Calu3 (cell line): Measurements from ENCODE around the gene CHD9. TPM values are rescaled to one million over a fixed set of nuclear protein-coding genes. Genes with fewer than 3 reads are reported as not detected.

Experiments used
- BruUV-seq: library from RNA; stranded (reverse); fragments of 400-500 nt; replicated peaks from 2 replicates; lab custom pipeline; 2021; lab: Mats Ljungman, UMichigan
- CTCF ChIA-PET: fragments of 300-600 bp; sonication (Branson Sonifier 250); formaldehyde crosslinking; loops from one replicate; lab custom pipeline; 2022; ENCODE audit warnings: antibody characterized with exemption; lab: Charles Lee
- DNase-seq: peaks from one replicate; pipeline ENCODE4 v3.0.0; 2022
- H3K27ac Mint-ChIP-seq: one replicate; pipeline ENCODE4 v1.8.0; 2022; ENCODE audit warnings: mixed read lengths; ENCODE audit not compliant: unreplicated experiment
- H3K27me3 Mint-ChIP-seq: one replicate; pipeline ENCODE4 v1.8.0; 2022; ENCODE audit warnings: mixed read lengths; ENCODE audit not compliant: unreplicated experiment
- H3K36me3 Mint-ChIP-seq: one replicate; pipeline ENCODE4 v1.8.0; 2022; ENCODE audit warnings: mild to moderate bottlenecking, moderate library complexity, mixed read lengths; ENCODE audit not compliant: insufficient read depth, unreplicated experiment
- H3K4me1 Mint-ChIP-seq: one replicate; pipeline ENCODE4 v1.8.0; 2022; ENCODE audit warnings: mild to moderate bottlenecking, low read depth, mixed read lengths; ENCODE audit not compliant: unreplicated experiment
- H3K4me3 Mint-ChIP-seq: one replicate; pipeline ENCODE4 v1.8.0; 2022; ENCODE audit warnings: mild to moderate bottlenecking, low read depth, moderate library complexity, mixed read lengths; ENCODE audit not compliant: unreplicated experiment
- H3K9me3 Mint-ChIP-seq: one replicate; pipeline ENCODE4 v1.8.0; 2022; ENCODE audit warnings: low read depth, mixed read lengths; ENCODE audit not compliant: unreplicated experiment
- CTCF ChIP-seq: fragments of 200-600 bp; IDR thresholded peaks from one replicate; pipeline ENCODE4 v1.8.0; 2022; ENCODE audit warnings: antibody characterized with exemption; ENCODE audit not compliant: unreplicated experiment
- intact Hi-C: fragments of 100-400 bp; cut with micrococcal nuclease; formaldehyde crosslinking; loops from one replicate; pipeline ENCODE4 v1.10.0; 2022; ENCODE audit not compliant: unreplicated experiment
- total RNA-seq: library from RNA; stranded (reverse); gene quantifications from 2 replicates; pipeline ENCODE4 v1.2.3, GENCODE V29; 2022

Gene CHD9
- total RNA-seq, 1 experiment from 2014 or later = 69.5 TPM

- CTCF ChIA-PET = interaction anchor here (1.1 kb wide), 1 partner anchor 11 kb away, joined by 3 read pairs; the partner anchor contains the start of gene CHD9
- no peaks in the 10 kb centered on the region for H3K27me3 Mint-ChIP-seq
Observed at GRCh38 chr16:53065461-53066061, 10.8 kb downstream of the CHD9 start.

GRCh38 chr16:53067675-53068074 is 12.9 kb downstream of the CHD9 start:
- no peaks in the 10 kb centered on the region for H3K9me3 Mint-ChIP-seq
- peaks cover 5% of the 10 kb centered on the region for H3K36me3 Mint-ChIP-seq
- intact Hi-C loops = no loop called here
- H3K27ac Mint-ChIP-seq = no peak overlapping the region
- H3K4me1 Mint-ChIP-seq = no peaks in the 10 kb centered on the region
- no peaks in the 10 kb centered on the region for H3K27me3 Mint-ChIP-seq
- no peak for TF ChIP-seq CTCF
- no TSS peak for BruUV-seq
- no peak for DNase-seq
- CTCF ChIA-PET = no interaction called here
- no peak overlapping the region for H3K4me3 Mint-ChIP-seq

More at GRCh38 chr16:53065461-53066061, 10.8 kb downstream of the CHD9 start:
- no peak for DNase-seq
- no peaks in the 10 kb centered on the region for H3K36me3 Mint-ChIP-seq
- intact Hi-C loops = no loop called here
- no peak for TF ChIP-seq CTCF
- no TSS peak for BruUV-seq
- peaks cover 13% of the 10 kb centered on the region for H3K4me1 Mint-ChIP-seq
- H3K4me3 Mint-ChIP-seq = no peak overlapping the region
- H3K9me3 Mint-ChIP-seq = no peaks in the 10 kb centered on the region
- no peak overlapping the region for H3K27ac Mint-ChIP-seq

GRCh38 chr16:53068423-53068833 is 13.6 kb downstream of the CHD9 start:
- peaks cover 6% of the 10 kb centered on the region for H3K36me3 Mint-ChIP-seq
- H3K4me1 Mint-ChIP-seq = no peaks in the 10 kb centered on the region
- H3K9me3 Mint-ChIP-seq = no peaks in the 10 kb centered on the region
- DNase-seq = no peak
- H3K27me3 Mint-ChIP-seq = no peaks in the 10 kb centered on the region
- no peak overlapping the region for H3K27ac Mint-ChIP-seq
- no peak for TF ChIP-seq CTCF
- intact Hi-C loops = no loop called here
- CTCF ChIA-PET = no interaction called here
- H3K4me3 Mint-ChIP-seq = no peak overlapping the region
- BruUV-seq = no TSS peak

GRCh38 chr16:53069772-53070171 is 15.0 kb downstream of the CHD9 start:
- CTCF ChIA-PET = interaction anchor here (0.7 kb wide), 1 partner anchor 298 kb away, joined by 3 read pairs; no protein-coding TSS in a partner anchor
- no TSS peak for BruUV-seq
- Mint-ChIP-seq H3K4me3 (no peak overlapping the region), H3K4me1 (no peaks in the 10 kb centered on the region), H3K9me3 (peaks cover 7% of the 10 kb centered on the region), H3K27me3 (no peaks in the 10 kb centered on the region), H3K27ac (no peak overlapping the region), H3K36me3 (peaks cover 12% of the 10 kb centered on the region)
- intact Hi-C loops = no loop called here
- TF ChIP-seq CTCF = no peak
- no peak for DNase-seq
